HG03460 (cell line): ENCODE measurements around the gene LRRC25.

Experiments
- ATAC-seq: cut with Tn5 transposase; IDR thresholded peaks from one replicate; pipeline ENCODE4 v1.9.1; 2021; ENCODE audit not compliant: unreplicated experiment

Gene LRRC25

GRCh38 chr19:18397242-18398202, at the start of gene LRRC25:
LRRC25 (minus strand) TSS chr19:18397622; CDS start chr19:18396963, 659 bp downstream.
- ATAC-seq = no peak

GRCh38 chr19:18446811-18447359, 49.5 kb upstream of the LRRC25 start:
- no peak for ATAC-seq

- ATAC-seq = no peak
These were observed 48.9 kb upstream of the LRRC25 start for GRCh38 chr19:18446145-18446810.

GRCh38 chr19:18445262-18445948, 48.0 kb upstream of the LRRC25 start:
- ATAC-seq = no peak

- ATAC-seq = no peak
These were observed 47.1 kb upstream of the LRRC25 start for GRCh38 chr19:18444513-18444912.

GRCh38 chr19:18443831-18444230, 46.4 kb upstream of the LRRC25 start:
- no peak for ATAC-seq

- ATAC-seq = no peak
These were observed 46.0 kb upstream of the LRRC25 start for GRCh38 chr19:18443406-18443805.

- no peak for ATAC-seq
These were observed 45.5 kb upstream of the LRRC25 start for GRCh38 chr19:18442941-18443340.

GRCh38 chr19:18441804-18442788, 44.7 kb upstream of the LRRC25 start:
- no peak for ATAC-seq

- ATAC-seq = no peak
These were observed 43.7 kb upstream of the LRRC25 start for GRCh38 chr19:18440936-18441803.

- ATAC-seq = no peak
These were observed 43.0 kb upstream of the LRRC25 start for GRCh38 chr19:18440415-18440877.

- no peak for ATAC-seq
These were observed 42.5 kb upstream of the LRRC25 start for GRCh38 chr19:18439910-18440237.

GRCh38 chr19:18439025-18439909, 41.8 kb upstream of the LRRC25 start:
- no peak for ATAC-seq

GRCh38 chr19:18438331-18439024, 41.1 kb upstream of the LRRC25 start:
- no peak for ATAC-seq

GRCh38 chr19:18437491-18438330, 40.3 kb upstream of the LRRC25 start, which contains the start of gene ISYNA1:
ISYNA1 (minus strand) TSS chr19:18438133; CDS start chr19:18437979, 154 bp downstream.
- ATAC-seq = no peak

GRCh38 chr19:18436671-18437490, 39.5 kb upstream of the LRRC25 start:
- peak; percentile 50 for ATAC-seq
